Peyer's patch (tissue), 4 donors: ENCODE results near the gene PPWD1.

ENCODE experiments used
- POLR2A ChIP-seq, 2 donors: fragments of 450-650 bp; IDR thresholded peaks; one replicate each; pipeline ENCODE4 v1.5.1; 2017; ENCODE audit warnings: antibody characterized with exemption in 2 of 2, mild to moderate bottlenecking in 2 of 2, moderate library complexity in 2 of 2
- TF ChIP-seq, protein P1 (sequence below), 6 experiments: fragments of 450-650 bp in 4 of 6; fragments of 200-600 bp in 2 of 6; sonication (generic) in 1 of 6; IDR thresholded peaks; one replicate each; pipeline ENCODE4 v1.5.1; 2017 to 2019; ENCODE audit warnings: antibody characterized with exemption in 6 of 6, mild to moderate bottlenecking in 3 of 6, moderate library complexity in 1 of 6

- TF ChIP-seq, protein P1, sequence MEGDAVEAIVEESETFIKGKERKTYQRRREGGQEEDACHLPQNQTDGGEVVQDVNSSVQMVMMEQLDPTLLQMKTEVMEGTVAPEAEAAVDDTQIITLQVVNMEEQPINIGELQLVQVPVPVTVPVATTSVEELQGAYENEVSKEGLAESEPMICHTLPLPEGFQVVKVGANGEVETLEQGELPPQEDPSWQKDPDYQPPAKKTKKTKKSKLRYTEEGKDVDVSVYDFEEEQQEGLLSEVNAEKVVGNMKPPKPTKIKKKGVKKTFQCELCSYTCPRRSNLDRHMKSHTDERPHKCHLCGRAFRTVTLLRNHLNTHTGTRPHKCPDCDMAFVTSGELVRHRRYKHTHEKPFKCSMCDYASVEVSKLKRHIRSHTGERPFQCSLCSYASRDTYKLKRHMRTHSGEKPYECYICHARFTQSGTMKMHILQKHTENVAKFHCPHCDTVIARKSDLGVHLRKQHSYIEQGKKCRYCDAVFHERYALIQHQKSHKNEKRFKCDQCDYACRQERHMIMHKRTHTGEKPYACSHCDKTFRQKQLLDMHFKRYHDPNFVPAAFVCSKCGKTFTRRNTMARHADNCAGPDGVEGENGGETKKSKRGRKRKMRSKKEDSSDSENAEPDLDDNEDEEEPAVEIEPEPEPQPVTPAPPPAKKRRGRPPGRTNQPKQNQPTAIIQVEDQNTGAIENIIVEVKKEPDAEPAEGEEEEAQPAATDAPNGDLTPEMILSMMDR (IDR thresholded peaks at IDR 0.05) = no peak
- TF ChIP-seq POLR2A (IDR thresholded peaks at IDR 0.05) = no peak
Measured at GRCh38 chr5:65577141-65577540, 14.0 kb downstream of the PPWD1 start.
